ENCODE measurements around the gene SLC22A23.

SLC22A23 gene

DNA sequence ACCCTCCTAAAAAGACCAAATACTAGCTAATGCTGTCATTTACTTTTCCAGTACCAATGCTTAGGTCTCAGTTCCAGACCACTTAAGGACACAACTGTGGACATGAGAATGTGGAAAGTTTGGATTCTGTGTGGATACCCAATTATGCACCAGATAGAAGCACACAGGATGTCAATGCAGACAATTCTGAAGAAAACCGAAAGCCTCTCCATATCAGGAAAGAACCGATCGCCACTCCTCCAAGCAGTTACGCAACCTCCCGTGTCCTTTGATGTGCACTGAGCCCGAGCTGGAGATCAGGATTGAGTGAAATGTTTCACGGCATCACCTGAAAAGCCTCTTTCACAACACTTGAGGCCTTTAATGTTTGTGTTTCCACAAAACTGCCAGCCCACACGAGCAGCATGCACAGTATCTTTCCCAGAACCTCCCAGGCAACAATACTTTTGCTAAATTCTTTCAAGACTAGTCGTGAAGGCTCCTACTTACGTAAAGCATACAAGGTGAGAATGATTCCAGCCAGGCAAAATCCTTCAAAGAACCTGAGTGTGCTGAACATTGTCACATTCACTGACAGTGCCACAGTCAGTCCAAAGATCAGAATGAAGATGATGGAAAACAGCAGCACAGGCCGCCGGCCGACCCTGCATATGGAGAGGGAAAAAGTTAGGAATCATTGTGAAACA is 47.0 kb downstream of the SLC22A23 start:
- TF ChIP-seq, protein P1, sequence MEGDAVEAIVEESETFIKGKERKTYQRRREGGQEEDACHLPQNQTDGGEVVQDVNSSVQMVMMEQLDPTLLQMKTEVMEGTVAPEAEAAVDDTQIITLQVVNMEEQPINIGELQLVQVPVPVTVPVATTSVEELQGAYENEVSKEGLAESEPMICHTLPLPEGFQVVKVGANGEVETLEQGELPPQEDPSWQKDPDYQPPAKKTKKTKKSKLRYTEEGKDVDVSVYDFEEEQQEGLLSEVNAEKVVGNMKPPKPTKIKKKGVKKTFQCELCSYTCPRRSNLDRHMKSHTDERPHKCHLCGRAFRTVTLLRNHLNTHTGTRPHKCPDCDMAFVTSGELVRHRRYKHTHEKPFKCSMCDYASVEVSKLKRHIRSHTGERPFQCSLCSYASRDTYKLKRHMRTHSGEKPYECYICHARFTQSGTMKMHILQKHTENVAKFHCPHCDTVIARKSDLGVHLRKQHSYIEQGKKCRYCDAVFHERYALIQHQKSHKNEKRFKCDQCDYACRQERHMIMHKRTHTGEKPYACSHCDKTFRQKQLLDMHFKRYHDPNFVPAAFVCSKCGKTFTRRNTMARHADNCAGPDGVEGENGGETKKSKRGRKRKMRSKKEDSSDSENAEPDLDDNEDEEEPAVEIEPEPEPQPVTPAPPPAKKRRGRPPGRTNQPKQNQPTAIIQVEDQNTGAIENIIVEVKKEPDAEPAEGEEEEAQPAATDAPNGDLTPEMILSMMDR (IDR thresholded peaks at IDR 0.05; ENCODE audit: poor library complexity, severe bottlenecking): no peak
- H3K4me3 ChIP-seq (ENCODE audit: severe bottlenecking): no peak overlapping the region

DNA sequence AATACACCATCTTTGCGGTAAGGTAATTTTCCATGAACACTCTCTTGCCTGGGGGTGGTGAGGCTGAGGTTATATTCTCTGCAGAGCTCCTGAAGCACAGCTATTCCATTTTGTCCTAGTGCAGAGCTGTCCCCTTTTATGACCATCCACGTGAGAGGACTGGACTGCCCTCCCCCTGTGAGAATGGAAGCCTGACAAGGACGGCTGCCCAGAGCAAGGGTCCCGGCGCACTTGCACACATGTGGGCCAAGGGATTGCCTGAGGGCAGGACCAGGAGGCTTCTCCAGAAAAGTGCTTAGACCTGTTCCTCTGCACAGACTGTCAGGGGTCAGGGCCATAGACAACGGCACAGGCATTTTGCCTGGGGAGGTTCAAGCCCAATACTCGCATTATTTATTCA is 48.2 kb downstream of the SLC22A23 start:
- no peaks in the 10 kb centered on the region for H3K36me3 ChIP-seq (ENCODE audit: low read depth)
- no peak overlapping the region for H3K4me3 ChIP-seq (ENCODE audit: severe bottlenecking)
- H3K4me1 ChIP-seq (ENCODE audit: insufficient read depth, poor library complexity, severe bottlenecking): peaks cover 16% of the 10 kb centered on the region
- TF ChIP-seq, protein P1 (IDR thresholded peaks at IDR 0.05; ENCODE audit: poor library complexity, severe bottlenecking): no peak
- no peaks in the 10 kb centered on the region for H3K9me3 ChIP-seq (ENCODE audit: severe bottlenecking)
- H3K27me3 ChIP-seq (ENCODE audit: insufficient read depth, poor library complexity, severe bottlenecking): no peaks in the 10 kb centered on the region
- no peak overlapping the region for H3K27ac ChIP-seq (ENCODE audit: poor library complexity, severe bottlenecking)
- no peak for DNase-seq (ENCODE audit: low spot score)
- ATAC-seq (ENCODE audit: low read depth): no peak

More for the DNA sequence above, 47.0 kb downstream of the SLC22A23 start:
- Histone ChIP-seq H3K27me3 (ENCODE audit: insufficient read depth, poor library complexity, severe bottlenecking) (no peaks in the 10 kb centered on the region), H3K36me3 (ENCODE audit: low read depth) (no peaks in the 10 kb centered on the region), H3K4me1 (ENCODE audit: insufficient read depth, poor library complexity, severe bottlenecking) (peaks cover 15% of the 10 kb centered on the region), H3K27ac (ENCODE audit: poor library complexity, severe bottlenecking) (no peak overlapping the region), H3K9me3 (ENCODE audit: severe bottlenecking) (no peaks in the 10 kb centered on the region)
- DNase-seq (ENCODE audit: low spot score): no peak
- no peak for ATAC-seq (ENCODE audit: low read depth)

DNA sequence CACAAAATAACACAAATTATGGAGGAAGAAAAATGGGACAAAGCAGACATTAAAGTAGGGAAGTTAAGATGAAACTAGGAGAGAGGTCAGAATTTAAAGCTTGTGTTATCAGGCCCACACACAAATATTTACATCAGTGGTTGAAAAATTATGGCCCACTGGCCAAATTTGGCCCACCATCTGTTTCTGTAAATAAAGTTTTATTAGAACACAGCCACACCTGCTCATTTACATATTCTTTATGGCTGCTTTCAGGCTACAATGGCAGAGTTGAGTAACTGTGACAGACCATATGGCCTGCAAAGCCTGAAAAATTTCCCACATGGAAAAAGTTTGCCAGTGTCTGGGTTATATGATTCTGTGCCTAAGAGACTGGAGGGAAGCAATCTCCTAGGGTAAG is 49.0 kb downstream of the SLC22A23 start:
- ATAC-seq (ENCODE audit: low read depth): no peak
- H3K36me3 ChIP-seq (ENCODE audit: low read depth): no peaks in the 10 kb centered on the region
- H3K27me3 ChIP-seq (ENCODE audit: insufficient read depth, poor library complexity, severe bottlenecking): no peaks in the 10 kb centered on the region
- H3K27ac ChIP-seq (ENCODE audit: poor library complexity, severe bottlenecking): no peak overlapping the region
- H3K9me3 ChIP-seq (ENCODE audit: severe bottlenecking): no peaks in the 10 kb centered on the region
- H3K4me1 ChIP-seq (ENCODE audit: insufficient read depth, poor library complexity, severe bottlenecking): peaks cover 23% of the 10 kb centered on the region
- no peak overlapping the region for H3K4me3 ChIP-seq (ENCODE audit: severe bottlenecking)
- TF ChIP-seq, protein P1 (IDR thresholded peaks at IDR 0.05; ENCODE audit: poor library complexity, severe bottlenecking): no peak
- DNase-seq (ENCODE audit: low spot score): no peak

DNA sequence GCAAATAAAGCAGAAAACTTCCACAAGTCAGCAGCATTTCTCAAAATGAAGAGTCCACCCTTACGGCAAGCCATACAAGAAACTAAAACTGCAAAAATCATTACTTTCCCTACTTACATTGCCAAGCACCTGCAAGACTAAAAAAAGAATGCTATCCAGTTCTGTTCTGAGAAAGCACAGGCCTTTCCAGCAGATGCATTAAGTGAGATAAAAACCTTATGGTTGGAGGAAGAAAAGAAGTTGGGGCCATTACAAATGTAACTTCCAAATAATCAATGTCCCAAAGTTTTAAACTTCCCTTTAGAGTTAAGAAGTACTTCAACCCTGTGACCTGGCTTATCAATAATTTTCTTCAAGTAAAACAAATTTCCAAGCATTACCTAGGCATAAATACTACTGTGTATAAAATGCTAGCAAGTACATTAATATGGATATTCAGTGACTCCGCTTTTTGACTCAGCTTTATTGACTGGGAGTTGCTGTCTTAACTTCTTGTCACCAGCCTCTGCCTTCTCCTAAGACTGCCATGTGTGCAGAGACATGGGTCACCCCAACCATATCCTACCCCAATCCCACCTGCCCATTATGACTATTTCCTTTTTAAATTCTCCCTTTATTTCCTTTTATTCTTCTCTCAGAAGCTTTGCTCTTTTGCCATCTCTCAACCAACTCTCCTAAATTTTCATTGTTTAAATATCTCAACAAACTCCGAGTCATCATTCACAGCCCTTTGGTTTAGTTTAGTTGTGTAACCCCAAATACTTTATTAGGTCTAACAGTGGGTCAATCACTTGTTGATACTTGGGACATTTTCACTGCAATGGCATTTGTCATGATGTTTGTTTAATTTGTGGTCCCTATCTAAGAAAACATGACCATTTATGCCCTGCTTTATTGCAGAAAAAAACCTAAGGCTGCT is 49.7 kb downstream of the SLC22A23 start:
- no peak overlapping the region for H3K27ac ChIP-seq (ENCODE audit: poor library complexity, severe bottlenecking)
- DNase-seq (ENCODE audit: low spot score): no peak
- ATAC-seq (ENCODE audit: low read depth): no peak

More for the DNA sequence above, 49.7 kb downstream of the SLC22A23 start:
- Histone ChIP-seq H3K36me3 (ENCODE audit: low read depth) (no peaks in the 10 kb centered on the region), H3K9me3 (ENCODE audit: severe bottlenecking) (no peaks in the 10 kb centered on the region), H3K27me3 (ENCODE audit: insufficient read depth, poor library complexity, severe bottlenecking) (no peaks in the 10 kb centered on the region), H3K4me1 (ENCODE audit: insufficient read depth, poor library complexity, severe bottlenecking) (peaks cover 30% of the 10 kb centered on the region), H3K4me3 (ENCODE audit: severe bottlenecking) (no peak overlapping the region)
- TF ChIP-seq, protein P1 (IDR thresholded peaks at IDR 0.05; ENCODE audit: poor library complexity, severe bottlenecking): no peak

Measured in RWPE2 (cell line).